Measurements from ENCODE around the gene CYP8B1. TPM values are rescaled to one million over a fixed set of nuclear protein-coding genes. Genes with fewer than 3 reads are reported as not detected.

CYP8B1 gene
- total and polyA plus RNA-seq, 2 experiments from 2014 or later = not detected

DNA sequence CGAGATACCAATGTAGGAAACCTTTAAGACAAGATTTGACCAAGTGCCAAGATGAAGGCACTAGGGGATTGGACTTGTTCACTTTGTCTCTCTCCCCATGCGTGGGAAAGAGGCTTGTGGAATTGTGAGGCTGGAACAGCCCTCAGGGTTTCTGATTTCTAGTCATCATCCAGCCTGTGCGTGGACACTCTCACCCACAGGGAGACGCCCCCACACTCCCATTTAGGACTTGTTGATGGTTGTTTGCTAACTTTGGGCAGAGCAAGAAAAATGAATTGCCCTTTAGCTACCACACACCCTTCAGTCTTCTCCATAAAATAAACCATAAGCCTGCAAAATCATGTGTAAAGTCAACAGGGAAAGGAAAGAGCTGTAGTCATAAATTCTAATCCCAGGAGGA lies 48.0 kb downstream of the CYP8B1 start (continued):
- no peak for TF ChIP-seq CREB1 (CRISPR knock-in tag; IDR thresholded peaks at IDR 0.05; ENCODE audit: low read depth)

DNA sequence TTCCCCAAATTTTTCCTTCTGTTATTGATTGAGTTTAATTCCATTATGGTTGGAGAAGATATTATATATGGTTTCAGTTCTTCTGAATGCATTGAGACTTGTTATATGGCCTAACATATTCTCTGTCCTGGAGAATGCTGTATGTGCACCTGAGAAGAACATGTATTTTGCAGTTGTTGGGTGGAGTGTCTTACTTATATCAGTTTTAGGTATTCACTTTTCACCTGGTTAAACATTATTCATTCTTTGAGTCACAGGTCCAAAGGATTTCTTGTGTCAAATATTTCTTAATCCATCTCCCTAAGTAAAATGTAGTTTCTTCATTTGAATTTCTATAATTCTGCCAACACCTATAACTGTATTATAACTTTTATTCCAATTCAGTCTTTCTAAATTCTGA lies 48.7 kb downstream of the CYP8B1 start:
- TF ChIP-seq, protein P1, sequence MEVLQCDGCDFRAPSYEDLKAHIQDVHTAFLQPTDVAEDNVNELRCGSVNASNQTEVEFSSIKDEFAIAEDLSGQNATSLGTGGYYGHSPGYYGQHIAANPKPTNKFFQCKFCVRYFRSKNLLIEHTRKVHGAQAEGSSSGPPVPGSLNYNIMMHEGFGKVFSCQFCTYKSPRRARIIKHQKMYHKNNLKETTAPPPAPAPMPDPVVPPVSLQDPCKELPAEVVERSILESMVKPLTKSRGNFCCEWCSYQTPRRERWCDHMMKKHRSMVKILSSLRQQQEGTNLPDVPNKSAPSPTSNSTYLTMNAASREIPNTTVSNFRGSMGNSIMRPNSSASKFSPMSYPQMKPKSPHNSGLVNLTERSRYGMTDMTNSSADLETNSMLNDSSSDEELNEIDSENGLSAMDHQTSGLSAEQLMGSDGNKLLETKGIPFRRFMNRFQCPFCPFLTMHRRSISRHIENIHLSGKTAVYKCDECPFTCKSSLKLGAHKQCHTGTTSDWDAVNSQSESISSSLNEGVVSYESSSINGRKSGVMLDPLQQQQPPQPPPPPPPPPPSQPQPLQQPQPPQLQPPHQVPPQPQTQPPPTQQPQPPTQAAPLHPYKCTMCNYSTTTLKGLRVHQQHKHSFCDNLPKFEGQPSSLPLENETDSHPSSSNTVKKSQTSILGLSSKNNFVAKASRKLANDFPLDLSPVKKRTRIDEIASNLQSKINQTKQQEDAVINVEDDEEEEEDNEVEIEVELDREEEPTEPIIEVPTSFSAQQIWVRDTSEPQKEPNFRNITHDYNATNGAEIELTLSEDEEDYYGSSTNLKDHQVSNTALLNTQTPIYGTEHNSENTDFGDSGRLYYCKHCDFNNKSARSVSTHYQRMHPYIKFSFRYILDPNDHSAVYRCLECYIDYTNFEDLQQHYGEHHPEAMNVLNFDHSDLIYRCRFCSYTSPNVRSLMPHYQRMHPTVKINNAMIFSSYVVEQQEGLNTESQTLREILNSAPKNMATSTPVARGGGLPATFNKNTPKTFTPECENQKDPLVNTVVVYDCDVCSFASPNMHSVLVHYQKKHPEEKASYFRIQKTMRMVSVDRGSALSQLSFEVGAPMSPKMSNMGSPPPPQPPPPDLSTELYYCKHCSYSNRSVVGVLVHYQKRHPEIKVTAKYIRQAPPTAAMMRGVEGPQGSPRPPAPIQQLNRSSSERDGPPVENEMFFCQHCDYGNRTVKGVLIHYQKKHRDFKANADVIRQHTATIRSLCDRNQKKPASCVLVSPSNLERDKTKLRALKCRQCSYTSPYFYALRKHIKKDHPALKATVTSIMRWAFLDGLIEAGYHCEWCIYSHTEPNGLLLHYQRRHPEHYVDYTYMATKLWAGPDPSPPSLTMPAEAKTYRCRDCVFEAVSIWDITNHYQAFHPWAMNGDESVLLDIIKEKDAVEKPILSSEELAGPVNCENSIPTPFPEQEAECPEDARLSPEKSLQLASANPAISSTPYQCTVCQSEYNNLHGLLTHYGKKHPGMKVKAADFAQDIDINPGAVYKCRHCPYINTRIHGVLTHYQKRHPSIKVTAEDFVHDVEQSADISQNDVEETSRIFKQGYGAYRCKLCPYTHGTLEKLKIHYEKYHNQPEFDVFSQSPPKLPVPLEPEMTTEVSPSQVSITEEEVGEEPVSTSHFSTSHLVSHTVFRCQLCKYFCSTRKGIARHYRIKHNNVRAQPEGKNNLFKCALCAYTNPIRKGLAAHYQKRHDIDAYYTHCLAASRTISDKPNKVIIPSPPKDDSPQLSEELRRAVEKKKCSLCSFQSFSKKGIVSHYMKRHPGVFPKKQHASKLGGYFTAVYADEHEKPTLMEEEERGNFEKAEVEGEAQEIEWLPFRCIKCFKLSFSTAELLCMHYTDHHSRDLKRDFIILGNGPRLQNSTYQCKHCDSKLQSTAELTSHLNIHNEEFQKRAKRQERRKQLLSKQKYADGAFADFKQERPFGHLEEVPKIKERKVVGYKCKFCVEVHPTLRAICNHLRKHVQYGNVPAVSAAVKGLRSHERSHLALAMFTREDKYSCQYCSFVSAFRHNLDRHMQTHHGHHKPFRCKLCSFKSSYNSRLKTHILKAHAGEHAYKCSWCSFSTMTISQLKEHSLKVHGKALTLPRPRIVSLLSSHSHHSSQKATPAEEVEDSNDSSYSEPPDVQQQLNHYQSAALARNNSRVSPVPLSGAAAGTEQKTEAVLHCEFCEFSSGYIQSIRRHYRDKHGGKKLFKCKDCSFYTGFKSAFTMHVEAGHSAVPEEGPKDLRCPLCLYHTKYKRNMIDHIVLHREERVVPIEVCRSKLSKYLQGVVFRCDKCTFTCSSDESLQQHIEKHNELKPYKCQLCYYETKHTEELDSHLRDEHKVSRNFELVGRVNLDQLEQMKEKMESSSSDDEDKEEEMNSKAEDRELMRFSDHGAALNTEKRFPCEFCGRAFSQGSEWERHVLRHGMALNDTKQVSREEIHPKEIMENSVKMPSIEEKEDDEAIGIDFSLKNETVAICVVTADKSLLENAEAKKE (CRISPR knock-in tag; IDR thresholded peaks at IDR 0.05) = no peak
- TF ChIP-seq EZH2phosphoT487 (IDR thresholded peaks at IDR 0.05; ENCODE audit: unreplicated experiment) (no peak), ZNF331 (CRISPR knock-in tag; IDR thresholded peaks at IDR 0.05; ENCODE audit: low read depth) (no peak), NANOG (IDR thresholded peaks at IDR 0.05; ENCODE audit: borderline replicate concordance) (no peak), CREB1 (CRISPR knock-in tag; IDR thresholded peaks at IDR 0.05; ENCODE audit: low read depth) (no peak), STAT1 (IDR thresholded peaks at IDR 0.05; ENCODE audit: unreplicated experiment) (no peak), EZH2 (IDR thresholded peaks at IDR 0.05; ENCODE audit: low read depth, unreplicated experiment) (no peak), ZNF114 (CRISPR knock-in tag; IDR thresholded peaks at IDR 0.05) (no peak), JUNB (IDR thresholded peaks at IDR 0.05; ENCODE audit: unreplicated experiment) (no peak)
- TF ChIP-seq, protein P2, sequence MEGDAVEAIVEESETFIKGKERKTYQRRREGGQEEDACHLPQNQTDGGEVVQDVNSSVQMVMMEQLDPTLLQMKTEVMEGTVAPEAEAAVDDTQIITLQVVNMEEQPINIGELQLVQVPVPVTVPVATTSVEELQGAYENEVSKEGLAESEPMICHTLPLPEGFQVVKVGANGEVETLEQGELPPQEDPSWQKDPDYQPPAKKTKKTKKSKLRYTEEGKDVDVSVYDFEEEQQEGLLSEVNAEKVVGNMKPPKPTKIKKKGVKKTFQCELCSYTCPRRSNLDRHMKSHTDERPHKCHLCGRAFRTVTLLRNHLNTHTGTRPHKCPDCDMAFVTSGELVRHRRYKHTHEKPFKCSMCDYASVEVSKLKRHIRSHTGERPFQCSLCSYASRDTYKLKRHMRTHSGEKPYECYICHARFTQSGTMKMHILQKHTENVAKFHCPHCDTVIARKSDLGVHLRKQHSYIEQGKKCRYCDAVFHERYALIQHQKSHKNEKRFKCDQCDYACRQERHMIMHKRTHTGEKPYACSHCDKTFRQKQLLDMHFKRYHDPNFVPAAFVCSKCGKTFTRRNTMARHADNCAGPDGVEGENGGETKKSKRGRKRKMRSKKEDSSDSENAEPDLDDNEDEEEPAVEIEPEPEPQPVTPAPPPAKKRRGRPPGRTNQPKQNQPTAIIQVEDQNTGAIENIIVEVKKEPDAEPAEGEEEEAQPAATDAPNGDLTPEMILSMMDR (conservative IDR thresholded peaks at IDR 0.05; ENCODE audit: low read depth in 2 of 2) = no peak
- TF ChIP-seq, protein P3, sequence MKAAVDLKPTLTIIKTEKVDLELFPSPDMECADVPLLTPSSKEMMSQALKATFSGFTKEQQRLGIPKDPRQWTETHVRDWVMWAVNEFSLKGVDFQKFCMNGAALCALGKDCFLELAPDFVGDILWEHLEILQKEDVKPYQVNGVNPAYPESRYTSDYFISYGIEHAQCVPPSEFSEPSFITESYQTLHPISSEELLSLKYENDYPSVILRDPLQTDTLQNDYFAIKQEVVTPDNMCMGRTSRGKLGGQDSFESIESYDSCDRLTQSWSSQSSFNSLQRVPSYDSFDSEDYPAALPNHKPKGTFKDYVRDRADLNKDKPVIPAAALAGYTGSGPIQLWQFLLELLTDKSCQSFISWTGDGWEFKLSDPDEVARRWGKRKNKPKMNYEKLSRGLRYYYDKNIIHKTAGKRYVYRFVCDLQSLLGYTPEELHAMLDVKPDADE (IDR thresholded peaks at IDR 0.05) = no peak
- TF ChIP-seq, protein P4, sequence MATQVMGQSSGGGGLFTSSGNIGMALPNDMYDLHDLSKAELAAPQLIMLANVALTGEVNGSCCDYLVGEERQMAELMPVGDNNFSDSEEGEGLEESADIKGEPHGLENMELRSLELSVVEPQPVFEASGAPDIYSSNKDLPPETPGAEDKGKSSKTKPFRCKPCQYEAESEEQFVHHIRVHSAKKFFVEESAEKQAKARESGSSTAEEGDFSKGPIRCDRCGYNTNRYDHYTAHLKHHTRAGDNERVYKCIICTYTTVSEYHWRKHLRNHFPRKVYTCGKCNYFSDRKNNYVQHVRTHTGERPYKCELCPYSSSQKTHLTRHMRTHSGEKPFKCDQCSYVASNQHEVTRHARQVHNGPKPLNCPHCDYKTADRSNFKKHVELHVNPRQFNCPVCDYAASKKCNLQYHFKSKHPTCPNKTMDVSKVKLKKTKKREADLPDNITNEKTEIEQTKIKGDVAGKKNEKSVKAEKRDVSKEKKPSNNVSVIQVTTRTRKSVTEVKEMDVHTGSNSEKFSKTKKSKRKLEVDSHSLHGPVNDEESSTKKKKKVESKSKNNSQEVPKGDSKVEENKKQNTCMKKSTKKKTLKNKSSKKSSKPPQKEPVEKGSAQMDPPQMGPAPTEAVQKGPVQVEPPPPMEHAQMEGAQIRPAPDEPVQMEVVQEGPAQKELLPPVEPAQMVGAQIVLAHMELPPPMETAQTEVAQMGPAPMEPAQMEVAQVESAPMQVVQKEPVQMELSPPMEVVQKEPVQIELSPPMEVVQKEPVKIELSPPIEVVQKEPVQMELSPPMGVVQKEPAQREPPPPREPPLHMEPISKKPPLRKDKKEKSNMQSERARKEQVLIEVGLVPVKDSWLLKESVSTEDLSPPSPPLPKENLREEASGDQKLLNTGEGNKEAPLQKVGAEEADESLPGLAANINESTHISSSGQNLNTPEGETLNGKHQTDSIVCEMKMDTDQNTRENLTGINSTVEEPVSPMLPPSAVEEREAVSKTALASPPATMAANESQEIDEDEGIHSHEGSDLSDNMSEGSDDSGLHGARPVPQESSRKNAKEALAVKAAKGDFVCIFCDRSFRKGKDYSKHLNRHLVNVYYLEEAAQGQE (IDR thresholded peaks at IDR 0.05; ENCODE audit: unreplicated experiment) = no peak
- no peaks in the 10 kb centered on the region for H3K27me3 ChIP-seq (ENCODE audit: insufficient read depth)
- H3K27ac Mint-ChIP-seq = no peak overlapping the region
- DNase-seq (ENCODE audit: low spot score) (no peak), ATAC-seq (no peak)
- H3K4me3 ChIP-seq = no peak overlapping the region
- H3K4me2 ChIP-seq = no peak overlapping the region
- H3K9me3 Mint-ChIP-seq = no peaks in the 10 kb centered on the region; the same call in 2 of the 3 replicates
- no peaks in the 10 kb centered on the region for H3K36me3 ChIP-seq (ENCODE audit: insufficient read depth)
- no peaks in the 10 kb centered on the region for H3K9me2 ChIP-seq (ENCODE audit: insufficient read depth)
- H3K4me1 Mint-ChIP-seq = peaks cover 15% of the 10 kb centered on the region
- no peaks in the 10 kb centered on the region for H3K36me3 Mint-ChIP-seq (ENCODE audit: low read depth)
- no peaks in the 10 kb centered on the region for H3K79me2 ChIP-seq (replicated peaks; ENCODE audit: insufficient read depth)
- no peaks in the 10 kb centered on the region for H3F3A ChIP-seq (replicated peaks; ENCODE audit: low read depth)
- H3K4me3 Mint-ChIP-seq = no peak overlapping the region
- H2AFZ ChIP-seq = no peak overlapping the region
- H3K27me3 Mint-ChIP-seq (ENCODE audit: insufficient read depth, low read depth, poor library complexity) = peaks cover 8% of the 10 kb centered on the region
- H3K27ac ChIP-seq (ENCODE audit: low read depth) = no peak overlapping the region
- peaks cover 7% of the 10 kb centered on the region; the same call in 1 of the 2 replicates for H3K4me1 ChIP-seq (ENCODE audit: insufficient read depth)
- no peaks in the 10 kb centered on the region for H4K20me1 ChIP-seq (replicated peaks; ENCODE audit: insufficient read depth)

Data from GM23338 (cell line).